ENCODE measurements around the gene BMP4.

DNA sequence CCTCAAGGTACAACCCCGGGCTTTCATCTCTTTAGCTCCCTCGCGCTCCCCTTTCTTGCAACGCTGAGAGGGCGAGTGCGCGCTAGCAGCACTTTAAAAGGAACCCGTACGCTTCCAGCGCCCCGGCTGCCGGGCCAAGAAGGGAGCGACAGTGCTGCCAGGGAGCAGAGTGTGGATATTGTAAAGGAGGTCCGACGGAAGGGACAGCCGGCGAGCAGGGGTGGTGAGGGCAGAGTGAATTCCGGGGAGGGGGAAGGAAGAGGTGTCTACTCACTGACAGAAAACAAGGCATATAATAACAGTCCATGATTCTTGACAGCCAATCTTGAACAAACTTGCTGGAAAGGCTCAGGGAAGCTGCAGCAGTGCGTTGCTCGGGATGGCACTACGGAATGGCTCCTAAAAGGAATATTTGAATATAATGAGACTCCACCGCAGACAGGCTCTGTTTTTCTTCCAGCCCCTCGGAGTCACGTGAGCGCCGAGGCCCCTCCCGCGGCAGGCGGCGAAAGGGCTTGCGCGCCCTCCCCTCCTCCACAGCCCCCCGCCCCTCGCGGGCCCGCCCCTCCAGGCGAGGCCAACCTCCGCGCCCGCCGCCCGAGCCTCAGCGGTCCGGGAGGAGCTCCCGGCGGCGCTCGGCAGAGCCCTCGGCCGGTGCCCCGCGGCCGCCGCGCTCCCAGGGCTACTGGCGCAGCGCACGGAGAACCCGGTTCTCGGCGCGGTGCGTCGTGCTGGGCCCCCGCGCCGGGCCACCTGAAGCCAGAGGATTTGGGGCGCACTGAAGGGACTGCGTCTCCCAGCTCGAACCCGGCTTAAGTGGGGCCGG, 3.4 kb downstream of the BMP4 start:
- TF ChIP-seq, protein P1, sequence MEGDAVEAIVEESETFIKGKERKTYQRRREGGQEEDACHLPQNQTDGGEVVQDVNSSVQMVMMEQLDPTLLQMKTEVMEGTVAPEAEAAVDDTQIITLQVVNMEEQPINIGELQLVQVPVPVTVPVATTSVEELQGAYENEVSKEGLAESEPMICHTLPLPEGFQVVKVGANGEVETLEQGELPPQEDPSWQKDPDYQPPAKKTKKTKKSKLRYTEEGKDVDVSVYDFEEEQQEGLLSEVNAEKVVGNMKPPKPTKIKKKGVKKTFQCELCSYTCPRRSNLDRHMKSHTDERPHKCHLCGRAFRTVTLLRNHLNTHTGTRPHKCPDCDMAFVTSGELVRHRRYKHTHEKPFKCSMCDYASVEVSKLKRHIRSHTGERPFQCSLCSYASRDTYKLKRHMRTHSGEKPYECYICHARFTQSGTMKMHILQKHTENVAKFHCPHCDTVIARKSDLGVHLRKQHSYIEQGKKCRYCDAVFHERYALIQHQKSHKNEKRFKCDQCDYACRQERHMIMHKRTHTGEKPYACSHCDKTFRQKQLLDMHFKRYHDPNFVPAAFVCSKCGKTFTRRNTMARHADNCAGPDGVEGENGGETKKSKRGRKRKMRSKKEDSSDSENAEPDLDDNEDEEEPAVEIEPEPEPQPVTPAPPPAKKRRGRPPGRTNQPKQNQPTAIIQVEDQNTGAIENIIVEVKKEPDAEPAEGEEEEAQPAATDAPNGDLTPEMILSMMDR (IDR thresholded peaks at IDR 0.05): no peak
- TF ChIP-seq POLR2AphosphoS5 (IDR thresholded peaks at IDR 0.05; ENCODE audit: insufficient read depth in 1 of 2, low read depth in 1 of 2): peak; percentile 49 to 54
- peak in 1 of 2 donors; percentile 94 for TF ChIP-seq POLR2A (IDR thresholded peaks at IDR 0.05)

All from vagina (tissue), 2 donors.